ENCODE measurements around the gene PRKAG2.
"Not testable (repeated sequence)": the region's sequence is repeated elsewhere in the genome, so short reads cannot be mapped to it uniquely, and the experiment has no call there.

The PRKAG2 gene

DNA sequence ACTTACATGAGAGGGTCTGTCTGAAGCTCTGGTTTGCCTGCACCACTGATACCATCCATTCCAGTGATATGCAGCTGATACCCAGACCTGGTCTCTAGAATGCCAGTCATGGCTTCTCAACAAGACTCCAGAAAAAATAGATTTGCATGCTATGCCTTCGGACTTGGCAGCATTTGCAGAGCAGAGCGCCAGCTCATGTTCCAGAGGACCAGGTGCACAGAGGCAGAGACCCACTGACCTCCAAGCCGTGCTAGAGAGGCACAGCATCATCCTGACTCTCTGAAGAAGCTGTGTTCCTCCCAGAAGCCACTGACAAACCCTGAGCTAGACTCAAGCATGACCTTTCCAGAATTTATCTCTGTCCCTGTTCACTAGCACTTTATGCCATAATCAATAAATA lies 6.9 kb upstream of the PRKAG2 start:
- no peak for DNase-seq

DNA sequence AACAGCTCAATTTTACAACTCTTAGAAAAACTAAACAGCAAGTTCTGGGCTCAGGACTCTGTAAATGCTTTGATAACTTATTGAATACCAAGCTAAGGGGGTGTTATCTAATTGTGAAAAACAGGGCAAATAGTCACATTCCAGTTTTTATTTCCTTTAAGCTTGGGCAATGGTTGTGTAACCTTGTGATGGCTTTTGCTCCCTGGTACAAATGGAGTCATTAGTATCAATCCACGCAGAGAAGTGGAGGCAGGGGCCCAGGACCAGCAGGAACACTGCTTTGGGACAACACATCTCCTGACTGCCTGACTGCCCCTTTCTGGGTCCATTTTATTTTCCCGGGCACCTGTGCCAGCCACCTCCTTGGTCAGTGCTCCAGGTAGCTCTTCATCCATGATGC lies 5.8 kb upstream of the PRKAG2 start:
- no peak for DNase-seq

DNA sequence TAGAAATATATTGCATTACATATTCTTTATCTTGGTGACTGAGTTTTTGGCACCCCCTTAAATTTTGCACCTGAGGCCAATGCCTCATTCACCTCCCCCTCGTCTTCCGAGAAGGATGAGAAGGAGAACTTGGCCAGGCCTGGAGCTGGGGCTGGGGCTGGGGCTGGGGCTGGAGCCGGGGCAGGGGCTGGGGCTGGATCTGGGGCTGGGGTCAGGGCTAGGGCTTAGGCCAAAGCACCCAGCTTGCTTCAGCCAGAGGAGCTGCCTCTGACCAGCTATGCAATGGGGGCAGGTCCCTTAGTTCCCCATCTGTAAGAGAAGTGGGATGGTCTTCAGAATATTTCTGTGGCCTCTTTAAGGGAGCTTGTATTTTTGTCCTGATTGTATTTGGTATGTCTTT lies 3.8 kb upstream of the PRKAG2 start:
- DNase-seq = no peak

DNA sequence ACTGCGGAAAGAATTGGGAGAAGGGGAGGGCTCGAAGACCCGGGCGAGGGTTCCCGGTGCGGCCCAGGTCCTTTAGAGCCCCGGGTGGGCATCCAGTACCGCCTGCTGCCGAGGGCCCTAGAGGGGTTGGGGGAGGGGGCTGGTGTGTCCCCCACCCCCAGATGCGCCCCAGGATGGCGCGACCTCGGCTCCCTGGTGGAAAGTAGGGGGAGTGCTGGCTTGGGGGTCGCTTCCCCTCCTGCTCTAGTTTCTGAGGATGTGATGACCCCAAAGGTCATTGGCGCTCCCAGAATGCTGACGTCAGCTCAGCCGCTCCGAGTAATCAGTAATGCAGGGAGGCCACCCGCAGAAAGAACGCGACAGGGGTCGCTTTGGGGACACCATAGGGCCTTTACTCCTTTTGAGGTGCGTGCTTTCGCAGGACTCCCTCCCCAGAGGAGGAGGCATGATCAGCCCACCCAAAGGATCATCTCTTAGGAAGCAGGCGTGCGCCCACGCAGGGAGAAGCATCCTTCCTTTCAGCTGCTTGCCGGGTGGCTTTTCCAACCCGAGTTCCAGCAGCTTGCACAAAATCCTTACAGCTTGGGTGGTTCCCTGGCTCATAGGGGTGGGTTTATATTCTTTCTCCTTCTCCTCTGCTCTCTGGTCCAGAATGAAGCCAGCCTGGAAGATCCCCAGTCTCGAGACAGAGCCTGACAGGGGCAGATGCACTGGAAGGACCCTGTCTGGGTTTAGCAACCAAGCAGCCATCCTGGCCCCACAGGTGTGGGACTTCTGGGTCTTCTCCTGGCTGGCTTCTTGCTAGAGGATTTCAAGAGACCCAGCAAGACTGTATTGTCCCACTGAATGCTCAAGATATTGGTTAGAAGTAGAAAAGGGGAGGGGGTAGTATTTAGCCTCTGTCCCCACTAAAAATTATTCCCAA lies 1.3 kb upstream of the PRKAG2 start:
- no peak for DNase-seq

DNA sequence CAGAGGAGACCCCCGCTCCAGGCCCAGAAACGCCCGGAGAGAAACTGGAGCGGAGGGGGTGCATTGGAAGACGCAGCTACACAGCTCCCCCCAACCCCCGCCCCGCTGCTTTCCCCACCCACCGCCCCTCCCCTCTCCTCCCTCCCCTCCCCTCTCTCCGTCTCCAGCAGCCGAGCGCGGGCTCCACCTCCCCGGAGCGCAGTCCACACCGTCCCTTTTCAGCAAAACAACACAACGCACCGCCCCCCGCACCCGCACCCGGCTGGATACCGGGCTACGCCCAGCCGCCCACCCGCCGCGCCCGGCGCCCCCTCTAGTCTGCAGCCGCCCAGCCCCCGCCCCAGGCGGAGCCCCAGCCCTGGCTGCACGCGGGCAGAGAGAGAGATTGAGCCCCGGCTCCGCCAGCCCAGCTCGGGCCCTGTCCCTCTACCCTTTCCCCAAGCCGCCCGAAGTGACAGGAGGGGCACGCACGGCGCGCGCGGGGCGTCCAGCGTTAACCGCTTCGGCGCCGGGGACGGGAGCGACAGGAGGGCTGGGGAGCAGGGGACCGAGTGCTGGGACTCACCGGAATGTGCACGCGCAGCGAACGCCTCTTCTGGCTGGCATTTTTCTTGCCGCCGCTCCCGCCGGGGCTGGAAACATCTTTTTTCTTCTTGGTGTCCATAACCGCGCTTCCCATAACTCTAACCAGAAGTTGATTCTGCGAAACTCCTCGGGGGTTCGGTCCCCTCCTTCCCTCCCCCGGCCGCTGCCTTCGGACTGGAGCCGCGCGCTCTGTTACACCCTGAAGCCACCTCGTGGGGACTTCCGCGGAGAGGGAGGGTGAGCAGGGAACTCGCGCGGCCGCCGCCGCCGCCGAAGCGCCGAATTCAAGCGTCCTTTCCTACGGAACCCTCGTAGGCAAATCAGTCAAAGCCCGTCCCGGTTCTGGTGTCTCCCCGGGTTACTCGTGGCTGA lies 695 bp downstream of the PRKAG2 start:
- peak; percentile 45 for DNase-seq

DNA sequence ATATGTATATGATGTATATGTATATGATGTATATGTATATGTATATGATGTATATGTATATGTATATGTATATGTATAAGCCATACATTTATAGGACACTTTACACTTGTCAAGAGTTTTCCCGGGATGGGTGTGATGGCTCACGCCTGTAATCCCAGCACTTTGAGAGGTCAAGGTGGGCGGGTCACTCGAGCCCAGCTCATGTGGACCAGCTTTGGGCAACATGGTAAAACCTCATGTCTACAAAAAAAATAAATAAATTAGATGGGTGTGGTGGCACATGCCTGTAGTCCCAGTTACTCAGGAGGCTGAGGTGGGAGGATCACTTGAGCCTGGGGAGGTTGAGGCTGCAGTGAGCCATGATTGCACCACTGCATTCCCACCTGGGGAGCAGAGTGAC lies 2.4 kb downstream of the PRKAG2 start:
- not testable (repeated sequence) for DNase-seq

DNA sequence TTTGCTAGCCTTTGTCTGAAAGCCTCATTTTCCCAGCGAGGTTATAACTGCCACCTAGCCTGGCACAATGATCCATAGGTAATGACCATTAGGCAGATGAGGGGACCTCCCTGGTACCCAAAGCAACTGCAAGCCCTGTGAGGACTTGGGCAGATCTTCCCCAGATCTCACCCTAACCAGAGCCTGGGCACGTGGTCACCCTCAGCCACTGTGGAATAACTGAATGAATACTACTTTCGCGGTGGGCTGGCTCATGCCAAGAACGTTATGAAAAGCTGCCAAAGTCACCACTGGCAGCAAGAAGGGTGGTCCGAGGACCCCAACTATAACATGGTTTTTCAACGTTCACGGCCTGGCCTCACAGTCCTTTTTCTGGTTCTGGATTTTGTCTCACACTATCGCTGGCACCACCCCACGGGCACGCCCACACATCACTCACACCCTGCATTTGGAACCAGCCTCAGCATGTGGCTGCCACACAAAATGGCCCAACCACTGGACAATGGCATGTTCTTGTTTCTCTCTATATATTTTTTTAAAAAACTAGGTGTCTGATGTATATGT lies 3.4 kb downstream of the PRKAG2 start:
- DNase-seq = no peak

DNA sequence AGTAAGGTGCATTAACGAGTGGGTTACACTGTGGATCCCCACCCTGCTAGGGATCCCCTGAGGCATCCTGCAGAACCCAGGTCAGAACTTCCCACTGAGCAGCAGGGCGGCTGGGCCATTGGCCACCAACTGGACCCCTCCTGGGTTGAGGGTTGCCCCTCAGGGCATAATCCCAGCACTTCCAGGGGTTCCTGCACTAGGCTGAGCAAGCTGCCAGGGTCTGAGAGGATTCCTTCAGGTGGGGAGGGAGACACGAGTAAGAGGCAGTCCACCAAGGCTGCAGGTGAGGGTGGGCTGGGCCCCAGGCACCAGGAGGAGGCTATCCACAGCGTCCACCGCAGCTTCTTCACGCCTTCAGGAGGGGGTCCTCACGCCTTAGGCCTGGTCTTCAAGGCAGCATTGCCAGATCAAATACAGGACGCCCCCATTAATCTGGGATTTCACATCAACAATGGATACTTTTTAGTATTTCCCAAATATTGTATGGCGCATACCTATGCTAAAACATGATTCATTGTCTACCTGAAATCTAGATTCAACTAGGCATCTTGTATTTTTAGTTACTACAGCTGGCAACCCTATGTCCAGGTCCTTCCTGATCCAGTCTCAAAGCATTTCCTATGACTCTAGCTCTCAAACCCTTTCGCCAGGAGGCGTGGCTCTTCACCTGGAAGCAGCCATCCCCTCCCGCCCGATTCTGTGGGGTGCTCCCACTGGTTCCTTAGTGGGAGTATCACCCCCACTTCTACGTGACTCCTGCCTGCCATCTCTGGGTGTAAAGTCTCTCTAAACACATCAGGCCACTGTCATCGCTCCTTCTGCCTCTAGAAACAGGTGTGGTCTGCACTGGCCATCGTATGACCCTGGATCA lies 4.1 kb downstream of the PRKAG2 start:
- no peak for DNase-seq

DNA sequence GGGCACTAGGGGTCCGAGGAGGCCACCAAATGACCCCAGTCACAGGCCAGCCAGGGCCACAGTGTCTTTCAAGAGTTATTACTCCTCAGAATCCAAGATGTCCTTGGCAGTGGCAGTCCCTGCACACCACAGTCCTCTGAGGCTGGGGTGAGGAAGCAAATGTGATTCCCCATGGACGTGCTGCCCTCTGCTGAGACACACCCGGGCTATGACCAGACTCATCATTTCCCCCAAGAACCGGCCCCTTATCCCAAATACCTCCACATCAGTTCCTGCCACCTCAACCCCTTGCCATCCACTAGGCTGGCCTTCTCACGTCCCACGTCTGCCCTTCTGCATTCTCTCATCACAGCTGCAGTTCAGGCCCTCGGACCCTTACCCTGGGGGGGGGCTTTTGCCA lies 5.0 kb downstream of the PRKAG2 start:
- DNase-seq = no peak

DNA sequence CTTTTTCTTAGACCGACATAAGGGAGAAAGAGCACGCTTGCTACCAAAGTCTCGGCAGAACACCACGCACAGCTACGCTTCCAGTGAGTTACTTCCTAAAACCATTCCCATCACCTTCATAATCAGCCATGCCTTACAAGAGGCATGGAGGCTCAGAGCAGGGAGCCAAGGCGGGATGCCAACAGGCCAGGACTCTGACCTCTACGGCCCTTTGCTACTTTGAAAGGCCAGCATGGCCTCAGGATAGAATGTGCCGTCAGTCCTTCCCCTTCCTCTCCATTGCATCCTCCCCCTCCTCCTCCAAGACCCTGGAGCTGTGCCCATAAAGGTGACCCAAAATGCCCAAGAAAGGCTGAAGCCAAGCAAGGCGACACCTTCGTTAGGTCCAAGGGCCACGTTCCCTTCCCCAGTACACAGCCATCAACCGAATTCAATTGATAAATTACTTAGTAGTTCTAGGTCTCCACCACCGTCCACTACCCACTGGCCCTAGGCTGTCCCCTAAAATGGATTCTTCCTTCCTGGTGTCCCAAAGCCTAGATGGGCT lies 5.7 kb downstream of the PRKAG2 start:
- DNase-seq = no peak

DNA sequence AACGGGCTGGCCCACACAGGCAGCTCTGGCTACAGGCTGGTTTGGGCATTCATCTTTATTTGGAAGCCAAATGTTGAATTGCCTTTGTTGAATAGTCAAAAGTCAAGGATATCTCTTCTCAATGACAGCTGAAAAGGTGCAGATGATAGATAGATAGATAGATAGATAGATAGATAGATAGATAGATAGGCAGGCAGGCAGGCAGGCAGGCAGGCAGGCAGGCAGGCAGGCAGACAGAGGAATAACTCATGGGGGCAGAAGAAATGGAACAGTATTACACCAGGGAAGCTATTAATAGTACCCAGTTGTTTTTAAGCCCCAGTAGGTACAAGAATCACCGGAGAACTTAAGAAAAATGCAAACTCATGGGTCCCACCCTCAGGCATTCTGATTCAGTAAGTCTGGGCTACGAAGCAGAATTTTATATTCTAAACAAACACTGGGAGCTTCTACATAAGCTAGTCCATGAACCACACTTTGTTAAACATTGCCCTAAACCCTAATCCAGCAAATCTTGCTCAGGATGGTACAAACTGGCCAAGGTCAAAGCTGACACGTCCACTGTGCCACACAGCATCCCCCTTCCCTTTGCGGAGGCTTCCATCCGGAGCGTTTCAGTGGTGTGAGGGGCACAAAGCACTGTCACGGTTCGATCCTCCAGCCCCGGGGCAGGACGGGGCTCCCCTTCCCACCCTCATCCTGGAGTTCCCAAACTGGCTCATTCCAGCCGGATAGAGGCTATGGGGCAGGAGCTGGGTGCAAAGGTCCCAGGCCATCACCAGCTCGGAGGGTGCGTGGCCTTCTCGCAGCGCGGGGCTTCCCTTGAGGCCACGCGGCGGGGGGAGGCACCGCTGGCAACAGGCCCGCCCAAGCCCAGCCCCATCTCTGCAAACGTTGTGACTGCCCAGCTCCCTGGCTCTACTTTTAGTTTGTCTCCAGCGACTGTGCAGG lies 6.7 kb downstream of the PRKAG2 start:
- no peak for DNase-seq

DNA sequence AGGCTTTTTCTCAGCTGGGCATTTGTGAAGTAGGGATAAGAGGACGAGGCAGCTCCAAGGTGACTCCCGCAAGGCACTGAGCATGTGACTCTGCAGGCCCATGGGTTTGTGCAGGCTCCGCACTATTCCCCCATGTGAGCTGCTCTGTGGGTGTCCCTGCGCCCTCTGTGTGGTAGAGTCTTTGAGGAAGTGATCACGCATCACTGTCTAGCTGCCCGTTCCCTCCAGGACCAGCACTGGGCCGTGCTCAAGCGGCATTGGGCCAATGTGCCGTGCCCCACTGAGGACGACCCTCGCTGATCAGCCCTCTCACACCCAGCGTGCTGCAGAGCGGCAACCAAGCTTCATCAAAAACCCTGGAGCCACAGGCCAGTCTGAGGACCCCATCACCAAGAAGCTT lies 7.5 kb downstream of the PRKAG2 start:
- no peak for DNase-seq

DNA sequence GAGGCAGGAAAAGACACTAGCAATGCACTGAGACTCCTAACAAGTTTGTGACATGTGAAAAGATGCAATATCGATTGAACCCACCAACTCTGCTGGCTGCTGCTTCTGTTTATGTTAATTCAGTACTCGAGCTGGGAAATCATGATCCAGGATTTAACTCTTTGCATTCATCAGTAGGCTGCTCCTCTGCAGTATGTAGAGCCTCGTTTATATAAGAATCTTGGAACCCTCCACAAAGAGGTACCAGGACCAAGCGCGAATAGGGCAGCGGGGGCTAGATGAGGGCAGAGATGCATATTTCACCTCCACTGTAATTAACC lies 7.8 kb downstream of the PRKAG2 start:
- DNase-seq = no peak

DNA sequence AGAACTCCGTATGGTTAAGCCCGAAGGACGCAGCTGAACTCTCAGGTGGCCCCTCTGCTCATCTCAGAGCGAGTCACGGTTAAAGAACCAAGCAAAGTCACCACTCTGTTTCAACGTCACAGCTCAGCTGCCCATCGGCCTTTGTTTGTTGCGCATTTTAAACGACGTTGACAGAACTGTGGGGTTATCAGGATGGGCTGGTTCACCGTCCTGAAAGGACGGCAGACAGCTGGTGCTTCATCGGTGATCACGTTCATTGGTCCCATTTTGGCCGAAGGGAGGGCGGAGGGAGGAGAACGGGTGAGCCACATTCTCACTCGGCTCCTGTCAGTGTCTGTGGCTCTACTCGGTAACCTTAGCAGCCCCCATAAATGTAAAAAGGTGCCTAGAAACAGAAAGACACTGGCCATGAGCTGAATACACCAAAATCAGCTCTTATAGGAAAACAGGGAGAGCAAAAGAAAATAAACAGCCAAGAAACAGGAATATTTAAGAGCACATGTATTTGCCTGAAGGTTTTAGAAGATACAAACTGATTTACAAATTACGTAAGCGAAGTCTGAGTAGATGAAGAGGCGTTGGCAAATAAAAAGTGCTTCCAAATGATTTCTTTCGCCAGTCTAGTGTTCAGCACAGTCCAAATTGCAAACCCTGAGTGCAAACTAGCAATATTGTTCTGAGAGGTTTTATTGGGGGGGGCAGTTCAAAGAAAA lies 8.4 kb downstream of the PRKAG2 start:
- DNase-seq = no peak

DNA sequence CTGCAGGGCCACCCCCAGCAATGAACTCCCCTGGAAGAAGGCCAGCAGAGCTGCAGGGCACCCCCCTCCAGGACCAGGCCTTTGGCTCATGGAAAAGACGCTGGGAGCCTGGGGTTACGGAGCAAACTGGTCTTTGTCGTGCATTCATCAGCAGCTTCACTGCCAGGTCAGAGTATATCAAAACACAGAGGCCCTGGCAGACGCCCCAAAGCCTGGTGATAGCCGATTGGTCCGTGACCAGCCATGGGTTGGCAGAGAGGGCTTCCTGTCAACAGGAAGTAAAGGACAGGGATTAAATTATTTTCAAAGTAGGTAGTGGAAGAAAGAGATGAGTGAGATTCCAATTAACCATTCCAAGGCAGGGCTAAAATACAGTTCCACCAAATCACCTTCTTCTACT lies 9.0 kb downstream of the PRKAG2 start:
- no peak for DNase-seq

DNA sequence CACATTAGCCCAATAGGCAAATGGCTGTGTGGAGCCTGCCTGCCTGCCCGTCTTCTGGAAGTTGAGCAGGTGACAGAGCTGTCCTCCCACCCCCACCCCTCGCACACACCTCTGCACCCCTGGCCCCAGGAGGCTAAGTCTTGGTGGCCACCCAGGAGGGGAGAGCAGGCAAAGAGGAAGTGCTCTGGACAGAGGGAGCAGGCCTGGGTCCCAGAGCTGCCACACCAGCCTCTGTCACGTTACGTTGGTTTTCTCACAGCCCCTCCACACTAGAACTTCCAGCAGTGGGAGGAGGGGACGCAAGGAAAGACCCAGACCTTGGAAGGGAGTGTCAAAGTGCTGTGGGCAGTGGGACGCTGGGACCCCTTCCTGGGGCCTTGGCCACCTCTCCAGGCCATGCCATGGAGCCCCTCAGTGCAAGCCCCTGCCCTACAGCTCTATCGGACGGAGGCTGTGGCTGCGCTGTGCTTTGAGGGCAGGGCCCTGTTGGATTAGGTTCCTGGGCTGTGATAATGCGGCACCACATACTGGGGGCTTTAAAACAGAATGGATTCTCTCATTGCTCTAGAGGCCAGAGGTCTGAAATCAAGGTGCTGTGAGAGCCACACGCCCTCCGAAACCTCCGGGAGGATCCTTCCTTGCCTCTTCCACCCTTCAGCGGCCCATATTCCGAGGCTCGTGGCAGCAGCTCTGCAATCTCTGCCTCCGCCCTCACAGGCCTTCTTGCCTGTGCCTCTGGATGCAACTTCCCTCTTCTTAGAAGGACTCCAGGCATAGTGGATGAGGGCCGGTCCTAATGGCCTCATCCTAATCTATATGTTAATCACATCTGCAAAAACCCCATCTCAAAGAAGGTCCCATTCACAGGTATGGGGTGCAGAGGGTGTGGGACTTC lies 9.9 kb downstream of the PRKAG2 start:
- no peak for DNase-seq

DNA sequence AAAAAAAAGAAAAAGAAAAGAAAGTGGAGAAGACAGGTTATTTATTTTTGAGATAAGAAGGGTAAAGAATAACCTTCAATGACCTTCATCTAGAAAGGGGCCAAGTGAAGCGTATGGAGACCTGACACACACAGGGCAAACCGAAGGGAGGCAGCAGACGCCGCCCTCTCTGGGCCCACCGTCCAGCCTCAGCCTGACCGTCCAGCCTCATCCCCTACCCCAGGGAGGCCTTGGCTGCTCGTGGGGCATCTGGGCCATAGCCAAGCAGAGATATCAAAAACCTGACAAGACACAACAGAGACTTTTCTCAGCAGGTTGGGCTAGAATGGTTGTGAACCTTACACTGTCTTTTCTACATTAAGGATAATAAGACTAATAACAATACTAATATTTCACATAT lies 10.9 kb downstream of the PRKAG2 start:
- DNase-seq = no peak

DNA sequence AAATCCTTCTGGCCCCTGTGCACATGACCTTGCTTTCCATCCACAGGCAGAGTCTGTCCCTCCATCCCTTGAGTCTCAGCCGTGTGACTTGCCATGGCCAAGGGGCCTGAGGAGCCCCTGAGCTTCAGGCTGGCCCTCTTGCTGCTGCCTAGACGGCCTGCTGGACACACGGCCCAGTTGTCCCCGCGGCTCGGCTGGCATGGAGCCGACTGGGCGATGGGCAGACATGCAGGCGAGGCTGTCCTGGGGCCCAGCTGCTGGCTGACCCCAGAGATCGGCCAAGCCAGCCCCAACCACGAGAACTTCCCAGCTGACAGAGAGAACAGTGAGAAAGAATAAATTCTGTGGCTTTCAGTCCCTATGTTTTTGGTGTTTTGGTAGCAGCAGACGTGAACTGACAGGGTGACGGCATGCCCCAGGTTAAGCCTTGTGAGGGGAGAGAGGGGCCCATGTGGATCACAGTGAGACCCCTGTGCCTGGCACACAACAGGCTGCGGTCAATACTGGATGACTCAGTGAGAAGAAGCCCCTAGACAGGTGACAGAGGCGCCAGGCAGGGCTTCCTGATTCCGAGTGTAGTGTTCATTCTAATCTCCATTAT lies 11.7 kb downstream of the PRKAG2 start:
- DNase-seq = no peak

DNA sequence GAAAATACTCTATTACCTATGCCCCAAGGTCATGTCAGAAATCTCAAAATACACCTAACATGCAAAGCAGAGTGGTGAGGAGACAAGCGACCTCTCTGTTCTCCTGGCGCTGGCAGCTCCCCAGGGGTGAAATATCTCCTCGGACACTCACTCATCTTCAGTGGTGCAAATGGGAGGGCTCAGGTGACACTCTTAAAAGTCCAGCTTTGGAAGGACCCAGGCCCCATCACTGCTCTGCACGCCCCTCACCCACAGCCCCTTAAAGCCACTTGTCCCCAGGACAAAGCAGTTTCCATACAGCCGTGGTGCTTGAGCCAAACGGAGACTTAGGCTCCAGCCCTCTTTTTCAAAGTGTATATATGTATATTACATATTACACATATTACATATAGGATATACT lies 12.4 kb downstream of the PRKAG2 start:
- no peak for DNase-seq

Measured in KG1 (cell line).